HG03571 (cell line): Measurements from ENCODE around the gene TMEM236.

ENCODE experiments used
- ATAC-seq: cut with Tn5 transposase; IDR thresholded peaks from one replicate; pipeline ENCODE4 v1.9.1; 2021; ENCODE audit not compliant: unreplicated experiment

Gene TMEM236

GRCh38 chr10:17740668-17741067 lies 11.3 kb upstream of the TMEM236 start:
- no peak for ATAC-seq

GRCh38 chr10:17742918-17743317 lies 9.1 kb upstream of the TMEM236 start:
- ATAC-seq: no peak

GRCh38 chr10:17743437-17743836 lies 8.6 kb upstream of the TMEM236 start:
- no peak for ATAC-seq

- ATAC-seq: no peak
Observed at GRCh38 chr10:17744341-17744861, 7.6 kb upstream of the TMEM236 start.

- no peak for ATAC-seq
Observed at GRCh38 chr10:17747883-17748550, 4.0 kb upstream of the TMEM236 start.

- ATAC-seq: no peak
Observed at GRCh38 chr10:17749890-17750289, 2.1 kb upstream of the TMEM236 start.

- ATAC-seq: peak; percentile 90
Observed at GRCh38 chr10:17756557-17757217, 4.7 kb downstream of the TMEM236 start.

GRCh38 chr10:17758200-17758599 lies 6.2 kb downstream of the TMEM236 start:
- no peak for ATAC-seq

GRCh38 chr10:17758896-17759295 lies 6.9 kb downstream of the TMEM236 start:
- ATAC-seq: no peak

GRCh38 chr10:17764142-17764541 lies 12.1 kb downstream of the TMEM236 start:
- ATAC-seq: no peak

GRCh38 chr10:17765602-17766001 lies 13.6 kb downstream of the TMEM236 start:
- no peak for ATAC-seq

- no peak for ATAC-seq
Observed at GRCh38 chr10:17766731-17767130, 14.7 kb downstream of the TMEM236 start.

- ATAC-seq: no peak
Observed at GRCh38 chr10:17768496-17768895, 16.5 kb downstream of the TMEM236 start.

GRCh38 chr10:17768957-17769356 lies 17.0 kb downstream of the TMEM236 start:
- no peak for ATAC-seq

GRCh38 chr10:17771017-17771416 lies 19.0 kb downstream of the TMEM236 start:
- no peak for ATAC-seq

- no peak for ATAC-seq
Observed at GRCh38 chr10:17779784-17780183, 27.8 kb downstream of the TMEM236 start.

GRCh38 chr10:17780727-17781126 lies 28.7 kb downstream of the TMEM236 start:
- ATAC-seq: no peak

GRCh38 chr10:17781856-17782255 lies 29.9 kb downstream of the TMEM236 start:
- ATAC-seq: no peak

- no peak for ATAC-seq
Observed at GRCh38 chr10:17782921-17783665, 31.1 kb downstream of the TMEM236 start.

GRCh38 chr10:17783751-17784150 lies 31.8 kb downstream of the TMEM236 start:
- ATAC-seq: no peak

GRCh38 chr10:17784688-17785087 lies 32.7 kb downstream of the TMEM236 start:
- ATAC-seq: no peak
